Measurements from ENCODE around the gene EHF.

The EHF gene

GRCh38 chr11:34624069-34624468, 3.2 kb downstream of the EHF start:
- H2BK15ac ChIP-seq (ENCODE audit: low read length), result no peak overlapping the region
- H3K27me3 ChIP-seq (ENCODE audit: control insufficient read depth in 3 of 3, insufficient read depth in 3 of 3, low read depth in 1 of 3, low read length in 3 of 3), result peaks cover 0 to 4% (median 0%) of the 10 kb centered on the region in 3 experiments
- no peak for DNase-seq (ENCODE audit: low spot score)
- no peak overlapping the region for H3K23ac ChIP-seq (ENCODE audit: low read depth, low read length, poor library complexity)
- no peak overlapping the region for H3K4me2 ChIP-seq (ENCODE audit: insufficient read depth, low read length, poor library complexity, severe bottlenecking)
- no peak overlapping the region for H3K14ac ChIP-seq (ENCODE audit: low read length)
- no peak overlapping the region for H2AK5ac ChIP-seq (ENCODE audit: low read depth, low read length)
- no CpG with 5 or more reads among the region's 10 CpGs for WGBS, 2 donors (ENCODE audit: extremely low coverage in 2 of 2, insufficient read length in 2 of 2, insufficient replicate concordance in 1 of 2)
- no peak overlapping the region for H3K4ac ChIP-seq (ENCODE audit: low read length)
- H4K91ac ChIP-seq (ENCODE audit: low read depth, low read length, poor library complexity), result no peak overlapping the region
- no peak overlapping the region for H2BK12ac ChIP-seq (ENCODE audit: low read length)
- H3K18ac ChIP-seq (ENCODE audit: low read length), result no peak overlapping the region
- no peaks in the 10 kb centered on the region for H3K9me3 ChIP-seq (replicated peaks in 1 of 2; ENCODE audit: control insufficient read depth in 2 of 2, insufficient read depth in 1 of 2, low read depth in 1 of 2, low read length in 2 of 2)
- H3K36me3 ChIP-seq (replicated peaks in 1 of 2; ENCODE audit: control insufficient read depth in 2 of 2, insufficient read depth in 2 of 2, low read length in 2 of 2), result no peaks in the 10 kb centered on the region
- no peaks in the 10 kb centered on the region for H3K79me1 ChIP-seq (ENCODE audit: low read depth, low read length)
- no peak overlapping the region for H3K4me3 ChIP-seq (ENCODE audit: low read length in 2 of 2)
- H3K4me1 ChIP-seq (ENCODE audit: control insufficient read depth in 2 of 2, insufficient read depth in 1 of 2, low read depth in 1 of 2, low read length in 2 of 2), result no peaks in the 10 kb centered on the region
- H4K8ac ChIP-seq (ENCODE audit: low read depth, low read length), result no peak overlapping the region
- no peak overlapping the region for H3K9ac ChIP-seq (ENCODE audit: low read depth, low read length, poor library complexity)
- H2BK120ac ChIP-seq (ENCODE audit: low read depth, low read length), result no peak overlapping the region
- H2AFZ ChIP-seq (ENCODE audit: low read length), result no peak overlapping the region
- no peak overlapping the region for H3K27ac ChIP-seq (replicated peaks; ENCODE audit: low read length)
- H2BK5ac ChIP-seq (ENCODE audit: low read length), result no peak overlapping the region

DNA sequence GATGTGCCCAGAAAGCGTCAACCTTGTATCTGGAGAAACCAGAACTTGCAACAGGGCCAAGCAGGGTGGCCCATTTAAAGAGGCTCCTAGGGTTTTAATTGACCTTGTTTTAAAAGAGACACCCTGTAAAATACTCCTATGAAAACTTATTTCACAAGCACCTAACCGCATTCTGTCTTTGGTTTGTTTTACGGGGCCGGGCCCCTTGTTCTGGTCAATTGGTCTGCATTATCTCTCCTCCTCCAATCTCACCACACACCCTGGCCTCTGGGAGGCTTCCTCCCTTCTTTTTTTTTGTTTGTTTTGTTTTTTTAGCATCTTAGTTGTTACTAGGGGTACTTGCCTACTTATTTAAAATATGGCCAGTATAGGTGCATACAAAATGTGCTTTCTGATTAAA, 4.7 kb downstream of the EHF start:
- Histone ChIP-seq H3K27ac (replicated peaks; ENCODE audit: low read length) (no peak overlapping the region), H3K14ac (ENCODE audit: low read length) (no peak overlapping the region), H2AFZ (ENCODE audit: low read length) (no peak overlapping the region), H3K9ac (ENCODE audit: low read depth, low read length, poor library complexity) (no peak overlapping the region), H3K4ac (ENCODE audit: low read length) (no peak overlapping the region), H3K23ac (ENCODE audit: low read depth, low read length, poor library complexity) (no peak overlapping the region), H2BK15ac (ENCODE audit: low read length) (no peak overlapping the region), H3K36me3 (replicated peaks in 1 of 2; ENCODE audit: control insufficient read depth in 2 of 2, insufficient read depth in 2 of 2, low read length in 2 of 2) (no peaks in the 10 kb centered on the region), H3K4me1 (ENCODE audit: control insufficient read depth in 2 of 2, insufficient read depth in 1 of 2, low read depth in 1 of 2, low read length in 2 of 2) (no peaks in the 10 kb centered on the region), H3K4me3 (ENCODE audit: low read length in 2 of 2) (no peak overlapping the region), H3K18ac (ENCODE audit: low read length) (no peak overlapping the region), H2BK12ac (ENCODE audit: low read length) (no peak overlapping the region), H3K4me2 (ENCODE audit: insufficient read depth, low read length, poor library complexity, severe bottlenecking) (no peak overlapping the region), H4K8ac (ENCODE audit: low read depth, low read length) (no peak overlapping the region), H2BK5ac (ENCODE audit: low read length) (no peak overlapping the region), H3K9me3 (replicated peaks in 1 of 2; ENCODE audit: control insufficient read depth in 2 of 2, insufficient read depth in 1 of 2, low read depth in 1 of 2, low read length in 2 of 2) (no peaks in the 10 kb centered on the region), H2AK5ac (ENCODE audit: low read depth, low read length) (no peak overlapping the region), H4K91ac (ENCODE audit: low read depth, low read length, poor library complexity) (no peak overlapping the region), H2BK120ac (ENCODE audit: low read depth, low read length) (no peak overlapping the region), H3K79me1 (ENCODE audit: low read depth, low read length) (no peaks in the 10 kb centered on the region), H3K27me3 (ENCODE audit: control insufficient read depth in 3 of 3, insufficient read depth in 3 of 3, low read depth in 1 of 3, low read length in 3 of 3) (peaks cover 0 to 2% (median 0%) of the 10 kb centered on the region in 3 experiments)
- no CpG with 5 or more reads among the region's 4 CpGs for WGBS, 2 donors (ENCODE audit: extremely low coverage in 2 of 2, insufficient read length in 2 of 2, insufficient replicate concordance in 1 of 2)
- DNase-seq (ENCODE audit: low spot score), result no peak

DNA sequence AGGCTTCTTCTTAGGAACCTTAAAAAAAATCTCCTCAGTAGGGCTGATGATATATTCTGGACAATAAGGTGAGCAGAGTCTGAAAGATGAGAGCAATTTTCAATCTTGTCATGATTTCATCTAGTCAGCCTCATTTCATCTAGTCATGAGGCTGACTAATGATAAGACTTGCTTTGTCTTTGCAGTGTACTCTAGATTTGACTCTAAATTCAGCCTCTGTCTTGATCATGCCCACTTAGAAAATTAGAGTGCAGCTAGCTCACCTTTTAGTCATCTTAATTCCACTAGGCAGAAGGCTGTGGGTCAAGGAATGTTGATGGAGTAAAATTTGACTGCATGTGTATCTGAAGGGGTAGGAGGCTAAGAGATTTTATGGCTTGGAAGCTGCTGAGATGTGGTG, 5.5 kb downstream of the EHF start:
- no peak overlapping the region for H3K27ac ChIP-seq (replicated peaks; ENCODE audit: low read length)
- no peak overlapping the region for H3K4me2 ChIP-seq (ENCODE audit: insufficient read depth, low read length, poor library complexity, severe bottlenecking)
- no peak for DNase-seq (ENCODE audit: low spot score)
- H3K4me3 ChIP-seq (ENCODE audit: low read length in 2 of 2), result no peak overlapping the region
- no peak overlapping the region for H4K91ac ChIP-seq (ENCODE audit: low read depth, low read length, poor library complexity)
- no peak overlapping the region for H3K18ac ChIP-seq (ENCODE audit: low read length)
- H3K23ac ChIP-seq (ENCODE audit: low read depth, low read length, poor library complexity), result no peak overlapping the region
- no peak overlapping the region for H4K8ac ChIP-seq (ENCODE audit: low read depth, low read length)
- H2BK5ac ChIP-seq (ENCODE audit: low read length), result no peak overlapping the region
- no peaks in the 10 kb centered on the region for H3K79me1 ChIP-seq (ENCODE audit: low read depth, low read length)
- H3K4me1 ChIP-seq (ENCODE audit: control insufficient read depth in 2 of 2, insufficient read depth in 1 of 2, low read depth in 1 of 2, low read length in 2 of 2), result no peaks in the 10 kb centered on the region
- H3K9me3 ChIP-seq (replicated peaks in 1 of 2; ENCODE audit: control insufficient read depth in 2 of 2, insufficient read depth in 1 of 2, low read depth in 1 of 2, low read length in 2 of 2), result no peaks in the 10 kb centered on the region
- H3K9ac ChIP-seq (ENCODE audit: low read depth, low read length, poor library complexity), result no peak overlapping the region
- H2AK5ac ChIP-seq (ENCODE audit: low read depth, low read length), result no peak overlapping the region
- no peak overlapping the region for H2BK120ac ChIP-seq (ENCODE audit: low read depth, low read length)
- no peak overlapping the region for H2BK12ac ChIP-seq (ENCODE audit: low read length)
- H3K27me3 ChIP-seq (ENCODE audit: control insufficient read depth in 3 of 3, insufficient read depth in 3 of 3, low read depth in 1 of 3, low read length in 3 of 3), result no peaks in the 10 kb centered on the region
- H2BK15ac ChIP-seq (ENCODE audit: low read length), result no peak overlapping the region
- no peaks in the 10 kb centered on the region for H3K36me3 ChIP-seq (replicated peaks in 1 of 2; ENCODE audit: control insufficient read depth in 2 of 2, insufficient read depth in 2 of 2, low read length in 2 of 2)
- no peak overlapping the region for H2AFZ ChIP-seq (ENCODE audit: low read length)
- H3K14ac ChIP-seq (ENCODE audit: low read length), result no peak overlapping the region
- no peak overlapping the region for H3K4ac ChIP-seq (ENCODE audit: low read length)

DNA sequence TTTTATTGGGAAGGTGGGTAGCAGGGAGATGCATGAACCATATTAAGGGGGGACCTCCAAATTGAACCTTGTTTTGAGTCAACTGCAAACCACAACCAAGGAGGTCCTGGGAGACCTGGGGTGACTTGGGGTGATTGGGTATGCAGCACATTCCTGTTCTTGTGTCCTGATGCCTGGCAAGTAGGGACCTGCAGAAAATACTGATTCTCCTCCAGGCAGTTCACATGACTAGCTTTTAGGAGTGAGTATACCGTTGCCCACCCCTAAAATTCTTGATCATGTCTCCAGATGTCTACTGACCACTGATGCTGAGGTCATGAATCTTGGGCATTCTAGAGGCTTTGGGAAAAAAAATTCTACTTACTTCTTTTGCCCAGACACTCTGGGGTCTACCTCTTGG, 6.3 kb downstream of the EHF start:
- no peak overlapping the region for H4K91ac ChIP-seq (ENCODE audit: low read depth, low read length, poor library complexity)
- no peaks in the 10 kb centered on the region for H3K27me3 ChIP-seq (ENCODE audit: control insufficient read depth in 3 of 3, insufficient read depth in 3 of 3, low read depth in 1 of 3, low read length in 3 of 3)
- no peak overlapping the region for H3K9ac ChIP-seq (ENCODE audit: low read depth, low read length, poor library complexity)
- no peak overlapping the region for H2AFZ ChIP-seq (ENCODE audit: low read length)
- H3K79me1 ChIP-seq (ENCODE audit: low read depth, low read length), result no peaks in the 10 kb centered on the region
- H3K4ac ChIP-seq (ENCODE audit: low read length), result no peak overlapping the region
- no peak overlapping the region for H3K14ac ChIP-seq (ENCODE audit: low read length)
- WGBS, 2 donors (ENCODE audit: extremely low coverage in 2 of 2, insufficient read length in 2 of 2, insufficient replicate concordance in 1 of 2), result no CpG with 5 or more reads among the region's 1 CpG
- DNase-seq (ENCODE audit: low spot score), result no peak
- H2BK15ac ChIP-seq (ENCODE audit: low read length), result no peak overlapping the region
- H3K18ac ChIP-seq (ENCODE audit: low read length), result no peak overlapping the region
- H2BK12ac ChIP-seq (ENCODE audit: low read length), result no peak overlapping the region
- peaks cover 2 to 3% of the 10 kb centered on the region in 2 donors for H3K4me1 ChIP-seq (ENCODE audit: control insufficient read depth in 2 of 2, insufficient read depth in 1 of 2, low read depth in 1 of 2, low read length in 2 of 2)
- no peak overlapping the region for H2BK120ac ChIP-seq (ENCODE audit: low read depth, low read length)
- H2BK5ac ChIP-seq (ENCODE audit: low read length), result no peak overlapping the region
- no peaks in the 10 kb centered on the region for H3K9me3 ChIP-seq (replicated peaks in 1 of 2; ENCODE audit: control insufficient read depth in 2 of 2, insufficient read depth in 1 of 2, low read depth in 1 of 2, low read length in 2 of 2)
- no peak overlapping the region for H3K4me2 ChIP-seq (ENCODE audit: insufficient read depth, low read length, poor library complexity, severe bottlenecking)
- no peak overlapping the region for H3K23ac ChIP-seq (ENCODE audit: low read depth, low read length, poor library complexity)
- H3K27ac ChIP-seq (replicated peaks; ENCODE audit: low read length), result no peak overlapping the region
- no peak overlapping the region for H3K4me3 ChIP-seq (ENCODE audit: low read length in 2 of 2)
- no peak overlapping the region for H4K8ac ChIP-seq (ENCODE audit: low read depth, low read length)
- no peak overlapping the region for H2AK5ac ChIP-seq (ENCODE audit: low read depth, low read length)
- H3K36me3 ChIP-seq (replicated peaks in 1 of 2; ENCODE audit: control insufficient read depth in 2 of 2, insufficient read depth in 2 of 2, low read length in 2 of 2), result no peaks in the 10 kb centered on the region
